Lower lobe of right lung (tissue), 2 donors: ENCODE results near the gene TSC2. TPM values are rescaled to one million over a fixed set of nuclear protein-coding genes. Genes with fewer than 3 reads are reported as not detected.
"Not testable (repeated sequence)": the region's sequence is repeated elsewhere in the genome, so short reads cannot be mapped to it uniquely, and the experiment has no call there.

Experiments used
- ATAC-seq, 2 donors: fragments of 200-7000 bp; cut with Tn5 transposase; one replicate each; pipeline ENCODE4 v1.9.1; 2020 to 2022; ENCODE audit warnings: mild to moderate bottlenecking in 2 of 2, moderate library complexity in 2 of 2
- DNase-seq: peaks from one replicate; pipeline ENCODE4 v3.0.0-alpha.2; 2020
- H3K27ac ChIP-seq: fragments of 200-600 bp; one replicate; pipeline ENCODE4 v1.8.0; 2022
- H3K27me3 ChIP-seq: fragments of 200-600 bp; one replicate; pipeline ENCODE4 v1.8.0; 2022; ENCODE audit warnings: low read depth
- H3K36me3 ChIP-seq: fragments of 200-600 bp; one replicate; pipeline ENCODE4 v1.8.0; 2022; ENCODE audit warnings: mild to moderate bottlenecking
- H3K4me1 ChIP-seq: fragments of 200-600 bp; one replicate; pipeline ENCODE4 v1.8.0; 2022
- H3K4me3 ChIP-seq: fragments of 200-600 bp; one replicate; pipeline ENCODE4 v1.8.0; 2022; ENCODE audit warnings: mild to moderate bottlenecking
- H3K9me3 ChIP-seq: fragments of 200-600 bp; one replicate; pipeline ENCODE4 v1.8.0; 2022
- intact Hi-C: fragments of 100-400 bp; cut with DNase I; formaldehyde crosslinking; loops from one replicate; pipeline ENCODE4 v1.11.0; 2022
- total RNA-seq: library from RNA; stranded (reverse); fragmentation: NEBNext Ultra II Directional; extraction: Animal tissue kit (Norgen Biotek cat#: 25700); gene quantifications from one replicate; pipeline ENCODE4 v1.2.1, GENCODE V29; 2021
- TF ChIP-seq, protein P1 (sequence below): fragments of 200-600 bp; IDR thresholded peaks from one replicate; pipeline ENCODE4 v1.8.0; 2022; ENCODE audit warnings: antibody characterized with exemption, mild to moderate bottlenecking
- donor health status: DM: no; HTN: yes; CAD: no; lungs with severe emphysema.

Gene TSC2
- total RNA-seq, 1 donor from 2014 or later = 123 TPM

DNA sequence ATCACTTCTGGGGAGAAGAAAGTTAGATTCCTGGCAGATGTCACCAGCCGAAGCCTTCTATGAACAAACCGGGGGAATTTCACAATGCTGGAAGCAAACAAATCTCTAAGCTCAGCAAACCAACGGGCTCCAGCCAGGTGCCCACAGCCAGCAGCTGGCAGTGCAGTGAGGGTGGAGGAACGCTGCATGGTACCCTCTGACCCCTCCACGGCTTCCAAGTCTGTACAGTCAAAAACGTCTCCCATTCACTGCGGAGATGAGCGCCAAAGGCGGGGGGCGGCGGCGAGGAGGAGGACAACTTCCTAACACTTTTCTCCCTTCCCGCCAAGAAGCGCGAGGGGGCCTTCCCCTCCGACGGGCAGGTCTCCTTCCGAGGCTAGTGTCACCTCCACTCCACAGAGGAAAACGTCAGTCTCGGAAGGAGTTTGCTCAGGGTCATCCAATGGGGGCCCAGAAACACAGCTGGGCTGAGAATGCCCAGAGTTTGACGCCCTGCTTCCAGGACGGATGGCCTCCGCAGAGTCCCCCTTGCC, 39.1 kb upstream of the TSC2 start:
- peaks cover 59% of the 10 kb centered on the region for H3K4me1 ChIP-seq
- H3K9me3 ChIP-seq = no peaks in the 10 kb centered on the region
- peak overlapping the region; percentile 93 for H3K4me3 ChIP-seq
- H3K27me3 ChIP-seq = no peaks in the 10 kb centered on the region
- ATAC-seq = no peak
- no peaks in the 10 kb centered on the region for H3K36me3 ChIP-seq
- intact Hi-C loops = no loop called here
- H3K27ac ChIP-seq = peak overlapping the region; percentile 95
- DNase-seq = no peak
- TF ChIP-seq, protein P1, sequence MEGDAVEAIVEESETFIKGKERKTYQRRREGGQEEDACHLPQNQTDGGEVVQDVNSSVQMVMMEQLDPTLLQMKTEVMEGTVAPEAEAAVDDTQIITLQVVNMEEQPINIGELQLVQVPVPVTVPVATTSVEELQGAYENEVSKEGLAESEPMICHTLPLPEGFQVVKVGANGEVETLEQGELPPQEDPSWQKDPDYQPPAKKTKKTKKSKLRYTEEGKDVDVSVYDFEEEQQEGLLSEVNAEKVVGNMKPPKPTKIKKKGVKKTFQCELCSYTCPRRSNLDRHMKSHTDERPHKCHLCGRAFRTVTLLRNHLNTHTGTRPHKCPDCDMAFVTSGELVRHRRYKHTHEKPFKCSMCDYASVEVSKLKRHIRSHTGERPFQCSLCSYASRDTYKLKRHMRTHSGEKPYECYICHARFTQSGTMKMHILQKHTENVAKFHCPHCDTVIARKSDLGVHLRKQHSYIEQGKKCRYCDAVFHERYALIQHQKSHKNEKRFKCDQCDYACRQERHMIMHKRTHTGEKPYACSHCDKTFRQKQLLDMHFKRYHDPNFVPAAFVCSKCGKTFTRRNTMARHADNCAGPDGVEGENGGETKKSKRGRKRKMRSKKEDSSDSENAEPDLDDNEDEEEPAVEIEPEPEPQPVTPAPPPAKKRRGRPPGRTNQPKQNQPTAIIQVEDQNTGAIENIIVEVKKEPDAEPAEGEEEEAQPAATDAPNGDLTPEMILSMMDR = no peak

DNA sequence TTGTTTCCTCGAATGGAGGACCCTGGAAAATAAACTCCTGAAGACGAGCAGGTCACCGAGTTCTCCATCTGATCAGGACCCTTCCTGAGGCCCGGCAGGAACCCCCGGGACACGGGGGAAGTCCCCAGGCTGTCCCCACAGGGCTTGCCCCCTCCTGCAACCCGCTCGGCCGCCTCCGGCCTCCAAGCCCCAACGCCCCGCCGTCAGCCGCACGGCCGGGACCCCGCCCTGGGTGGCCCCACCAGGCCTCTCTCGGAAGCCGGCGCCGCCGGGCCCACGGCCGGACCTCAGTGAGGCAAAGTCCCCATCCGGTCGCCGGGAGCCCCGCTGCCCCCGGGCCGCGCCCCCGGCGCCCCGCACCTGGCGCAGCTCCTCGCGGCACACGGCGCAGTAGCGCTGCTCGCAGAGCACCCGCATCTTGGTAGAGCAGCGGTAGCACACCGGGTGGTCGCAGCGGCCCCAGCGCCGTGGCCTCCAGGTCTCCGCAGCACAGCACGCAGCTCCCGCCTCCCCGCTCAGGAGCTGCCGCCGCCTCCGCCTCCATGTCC, 38.5 kb upstream of the TSC2 start:
- peak overlapping the region; percentile 93 for H3K4me3 ChIP-seq
- intact Hi-C loops = no loop called here
- peak; percentile 1 to 14 for ATAC-seq

DNA sequence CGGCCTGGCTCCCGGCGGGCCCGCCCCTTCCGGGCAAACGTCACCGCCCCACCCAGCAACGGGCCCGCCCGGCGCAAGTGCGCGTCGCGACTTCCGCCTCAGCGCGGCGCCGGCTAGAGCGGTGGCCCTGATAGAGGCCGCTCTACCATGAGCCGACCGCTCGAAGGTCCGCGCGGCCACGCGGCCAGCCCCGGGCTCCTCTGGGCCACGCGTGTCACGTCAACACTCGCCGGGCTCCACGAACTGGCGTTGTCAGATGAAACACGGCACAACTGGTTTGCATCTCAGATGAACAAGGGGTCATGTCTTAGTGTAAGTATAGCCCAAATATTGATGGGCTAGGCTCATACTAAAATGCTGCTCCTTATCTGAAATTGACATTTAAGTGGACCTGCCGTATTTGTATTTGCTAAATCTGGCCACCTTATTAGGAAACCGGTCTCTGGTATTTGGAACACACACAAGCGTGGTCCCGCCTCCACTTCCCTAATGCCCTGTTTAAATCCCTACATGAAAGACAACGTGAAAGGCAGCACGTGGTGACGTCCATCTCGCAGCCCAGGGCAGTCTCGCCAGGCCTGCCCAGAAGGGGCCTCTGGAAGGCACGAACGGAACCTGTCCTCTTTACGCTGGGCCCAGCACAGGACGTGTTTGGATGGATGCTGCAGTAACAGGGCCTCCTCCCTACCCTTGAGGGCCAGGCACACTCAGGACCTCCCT, 37.8 kb upstream of the TSC2 start, which contains the start of gene ZNF598:
TSS of gene ZNF598 (minus strand) at position 31 of the 720 bp plus-strand sequence.
- no peaks in the 10 kb centered on the region for H3K27me3 ChIP-seq
- ATAC-seq = peak; percentile 96 to 97
- H3K36me3 ChIP-seq = no peaks in the 10 kb centered on the region
- peak within 1 kb of the TSS; percentile 93 for H3K4me3 ChIP-seq
- peak; percentile 88 for DNase-seq
- H3K9me3 ChIP-seq = no peaks in the 10 kb centered on the region
- peak within 1 kb of the TSS; percentile 95 for H3K27ac ChIP-seq
- TF ChIP-seq, protein P1 = no peak
- H3K4me1 ChIP-seq = peaks cover 46% of the 10 kb centered on the region
- intact Hi-C loops = no loop called here

More for the DNA sequence above, 38.5 kb upstream of the TSC2 start:
- Histone ChIP-seq H3K27me3 (no peaks in the 10 kb centered on the region), H3K9me3 (no peaks in the 10 kb centered on the region), H3K4me1 (peaks cover 53% of the 10 kb centered on the region), H3K27ac (peak overlapping the region; percentile 95), H3K36me3 (no peaks in the 10 kb centered on the region)
- no peak for DNase-seq
- TF ChIP-seq, protein P1 = no peak

DNA sequence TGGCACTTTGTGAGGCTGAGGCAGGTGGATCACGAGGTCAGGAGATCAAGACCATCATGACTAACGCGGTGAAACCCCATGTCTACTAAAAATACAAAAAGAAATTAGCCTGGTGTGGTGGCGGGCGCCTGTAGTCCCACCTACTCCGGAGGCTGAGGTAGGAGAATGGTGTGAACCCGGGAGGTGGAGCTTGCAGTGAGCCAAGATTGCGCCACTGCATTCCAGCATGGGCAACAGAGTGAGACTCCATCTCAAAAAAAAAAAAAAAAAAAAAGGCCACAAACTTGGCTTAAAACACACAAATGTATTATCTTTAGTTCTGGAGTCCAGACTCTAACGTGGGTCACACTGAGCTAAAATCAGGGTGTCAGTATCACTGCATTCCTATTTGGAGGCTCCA, 36.1 kb upstream of the TSC2 start:
- H3K27ac ChIP-seq, ATAC-seq, H3K27me3 ChIP-seq, intact Hi-C loops, H3K36me3 ChIP-seq, DNase-seq, H3K4me3 ChIP-seq, H3K9me3 ChIP-seq: not testable (repeated sequence)
- peaks cover 29% of the 10 kb centered on the region for H3K4me1 ChIP-seq

DNA sequence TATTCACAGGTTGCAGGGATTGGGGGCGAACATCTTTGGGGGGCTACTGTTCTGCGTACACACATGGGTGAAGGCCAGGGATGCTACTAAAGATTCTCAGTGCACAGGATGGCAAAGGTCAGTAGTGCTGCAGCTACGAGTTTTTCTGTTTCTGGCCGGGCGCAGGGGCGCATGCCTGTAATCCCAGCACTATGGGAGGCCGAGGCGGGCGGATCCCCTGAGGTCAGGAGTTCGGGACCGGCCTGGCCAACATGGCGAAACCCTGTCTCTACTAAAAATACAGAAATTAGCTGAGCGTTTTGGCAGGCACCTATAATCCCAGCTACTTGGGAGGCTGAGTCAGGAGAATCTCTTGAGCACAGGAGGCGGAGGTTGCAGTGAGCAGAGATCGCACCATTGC, 34.3 kb upstream of the TSC2 start:
- Histone ChIP-seq H3K36me3 (no peaks in the 10 kb centered on the region), H3K9me3 (no peaks in the 10 kb centered on the region), H3K27ac (no peak overlapping the region), H3K4me1 (peaks cover 11% of the 10 kb centered on the region), H3K4me3 (no peak overlapping the region), H3K27me3 (peaks cover 15% of the 10 kb centered on the region)
- ATAC-seq = no peak
- TF ChIP-seq, protein P1 = no peak
- intact Hi-C loops = no loop called here
- no peak for DNase-seq
